Mammary epithelial cell (primary cell): ENCODE measurements around the gene FOXP3.

ENCODE experiments used
- CTCF ChIP-seq, 2 donors: IDR thresholded peaks in 1 of 2; conservative IDR thresholded peaks in 1 of 2; 2 replicates each; pipeline ENCODE4 v1.5.1; 2011 to 2012; ENCODE audit warnings: inconsistent platforms in 2 of 2, low read length in 2 of 2, mild to moderate bottlenecking in 2 of 2, control low read depth in 1 of 2, low read depth in 1 of 2; ENCODE audit not compliant: insufficient read depth in 1 of 2; ENCODE audit errors: extremely low read depth in 1 of 2
- EZH2 ChIP-seq: IDR thresholded peaks from 2 replicates; pipeline ENCODE4 v1.6.1; 2012; ENCODE audit warnings: low read length, inconsistent platforms, borderline replicate concordance

- no peak for TF ChIP-seq EZH2
- no peak for TF ChIP-seq CTCF (conservative IDR thresholded peaks at IDR 0.05 in 1 of 2, IDR thresholded peaks at IDR 0.05 in 1 of 2; ENCODE audit: extremely low read depth in 1 of 2, insufficient read depth in 1 of 2, low read depth in 1 of 2, low read length in 2 of 2)
These were observed 42.6 kb downstream of the FOXP3 start for GRCh38 chrX:49221868-49222267.
